GM19099 (cell line): ENCODE data around the gene PODN.

ENCODE experiments used
- POLR2A ChIP-seq: IDR thresholded peaks from 3 replicates; pipeline ENCODE4 v1.6.1; 2011; ENCODE audit warnings: low read depth; ENCODE audit not compliant: insufficient read length; ENCODE audit errors: extremely low read depth

PODN gene

GRCh38 chr1:53087332-53088285 is 25.6 kb downstream of the PODN start:
- TF ChIP-seq POLR2A, result no peak

DNA sequence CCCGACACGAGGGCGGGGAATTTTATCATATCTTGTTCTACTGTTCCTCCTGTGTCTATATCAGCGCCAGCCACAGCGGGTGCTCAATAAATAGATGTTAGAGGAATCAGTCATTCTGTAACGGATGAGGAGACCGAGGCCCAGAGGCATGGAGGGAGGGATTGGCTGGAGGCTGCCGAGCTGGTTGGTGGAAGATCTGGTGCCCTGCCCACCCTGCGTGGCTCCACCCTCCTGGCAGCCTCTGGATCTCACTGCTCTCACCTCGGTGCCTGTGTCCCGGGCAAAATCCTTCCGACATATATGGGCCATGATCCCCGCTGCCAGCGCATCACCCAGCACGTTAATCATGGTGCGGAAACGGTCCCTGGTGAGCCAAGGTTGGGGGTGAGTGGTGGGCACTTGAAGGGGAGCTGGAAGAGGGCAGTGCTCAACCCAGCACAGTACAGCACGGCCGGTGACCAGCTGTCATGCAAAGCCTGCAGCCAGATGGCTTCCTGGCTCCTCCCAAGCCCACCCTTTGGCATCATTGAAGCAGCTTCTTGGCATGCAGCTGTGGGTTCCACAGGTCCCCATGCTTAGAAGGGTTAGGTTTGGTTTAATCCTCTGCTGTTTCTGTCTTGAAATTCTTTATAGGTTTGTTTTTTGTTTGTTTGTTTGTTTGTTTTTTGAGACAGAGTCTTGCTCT is 26.7 kb downstream of the PODN start:
- no peak for TF ChIP-seq POLR2A

DNA sequence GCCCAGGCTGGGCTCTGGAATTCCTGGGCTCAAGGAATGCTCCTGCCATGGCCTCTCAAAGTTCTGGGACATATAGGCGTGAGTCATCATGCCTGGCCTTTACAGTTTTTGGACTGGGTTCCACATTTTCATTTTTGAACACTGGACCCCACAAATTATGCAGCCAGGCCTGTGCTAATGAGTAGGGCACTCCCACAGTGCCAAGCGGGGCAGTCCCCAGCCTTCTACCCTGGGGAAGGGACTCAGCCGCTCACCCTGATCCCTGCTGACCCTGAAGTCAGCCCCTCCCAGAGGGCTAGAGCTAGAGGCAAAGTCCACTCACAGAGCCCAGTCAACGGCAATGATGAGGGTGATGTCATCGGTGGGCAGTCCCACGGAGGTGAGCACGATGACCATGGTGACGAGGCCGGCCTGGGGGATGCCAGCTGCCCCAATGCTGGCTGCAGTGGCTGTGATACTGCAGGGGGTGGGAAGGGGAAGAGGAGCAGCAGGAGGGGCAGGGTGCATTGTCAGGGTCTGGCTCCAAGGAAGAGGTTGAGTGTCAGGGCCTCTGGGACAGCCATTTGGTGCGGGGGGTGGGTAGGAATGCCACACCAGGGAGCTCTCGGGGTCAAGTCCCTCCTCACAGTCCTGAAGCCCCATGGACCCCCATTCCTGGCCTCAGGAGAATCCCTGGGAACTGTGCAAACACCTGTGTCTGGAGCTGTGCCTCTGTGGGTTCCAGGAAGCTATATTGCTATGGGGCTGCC is 27.6 kb downstream of the PODN start:
- TF ChIP-seq POLR2A, result no peak

- TF ChIP-seq POLR2A, result no peak
Measured at GRCh38 chr1:53090227-53091147, 28.5 kb downstream of the PODN start.

- TF ChIP-seq POLR2A, result no peak
Measured at GRCh38 chr1:53091841-53092645, 30.0 kb downstream of the PODN start.

- TF ChIP-seq POLR2A, result no peak
Measured at GRCh38 chr1:53092659-53093450, 30.8 kb downstream of the PODN start.

GRCh38 chr1:53093451-53093754 is 31.4 kb downstream of the PODN start:
- no peak for TF ChIP-seq POLR2A

DNA sequence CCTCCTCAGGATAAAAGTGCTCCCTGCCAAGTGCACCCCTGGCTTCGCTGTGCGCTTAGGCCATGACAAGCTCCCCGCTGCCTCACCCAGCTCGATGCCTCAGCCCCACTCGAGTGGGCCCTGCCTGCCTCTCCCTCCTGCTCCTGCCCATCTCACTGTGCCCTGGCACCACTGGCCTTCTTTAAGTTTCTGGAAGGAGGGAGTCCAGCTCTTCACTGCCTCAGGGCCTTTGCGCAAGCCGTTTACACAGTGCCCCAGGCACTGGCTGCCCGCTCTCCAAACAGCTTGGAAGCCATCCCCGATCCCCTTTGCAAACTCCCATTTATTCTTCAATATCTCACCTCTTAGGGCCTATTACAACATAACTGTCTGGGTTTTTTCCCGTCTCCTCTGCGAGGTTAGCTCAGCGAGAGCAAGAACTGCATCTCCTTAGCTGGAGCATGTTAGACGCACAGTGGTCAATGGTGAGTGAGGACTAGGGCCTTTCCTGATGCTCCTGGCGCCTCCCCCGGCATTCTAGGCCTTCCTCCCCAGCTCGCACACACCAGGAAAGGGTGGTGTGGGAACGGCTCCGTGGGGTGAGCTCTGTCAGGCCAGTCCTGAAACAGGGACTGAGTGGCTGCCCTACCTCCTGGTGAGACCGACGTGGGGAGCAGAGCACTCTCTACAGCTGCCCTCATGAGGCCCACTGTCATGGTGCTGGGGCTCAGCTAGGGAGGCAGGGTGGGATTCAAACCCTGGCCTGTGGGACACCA is 31.9 kb downstream of the PODN start:
- TF ChIP-seq POLR2A, result no peak

DNA sequence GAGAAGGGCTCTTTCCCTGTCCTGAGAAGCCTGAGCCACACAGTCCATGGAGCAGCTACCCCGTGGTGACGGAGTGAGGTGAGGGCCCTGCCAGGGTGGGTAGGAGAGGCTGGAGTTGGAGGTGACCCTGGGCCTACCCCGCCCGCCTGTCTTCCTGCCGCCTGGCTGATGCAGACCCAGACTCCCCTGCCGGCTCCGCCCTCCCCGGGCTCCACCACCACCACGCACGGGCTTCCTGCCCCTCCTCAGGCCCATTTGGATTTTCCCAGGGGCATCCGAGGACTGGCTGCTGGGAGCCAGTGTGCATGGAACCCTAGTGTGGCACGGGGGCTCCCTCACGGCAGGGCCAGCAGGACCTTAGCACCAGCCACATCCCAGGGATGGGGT is 32.5 kb downstream of the PODN start:
- TF ChIP-seq POLR2A, result no peak

DNA sequence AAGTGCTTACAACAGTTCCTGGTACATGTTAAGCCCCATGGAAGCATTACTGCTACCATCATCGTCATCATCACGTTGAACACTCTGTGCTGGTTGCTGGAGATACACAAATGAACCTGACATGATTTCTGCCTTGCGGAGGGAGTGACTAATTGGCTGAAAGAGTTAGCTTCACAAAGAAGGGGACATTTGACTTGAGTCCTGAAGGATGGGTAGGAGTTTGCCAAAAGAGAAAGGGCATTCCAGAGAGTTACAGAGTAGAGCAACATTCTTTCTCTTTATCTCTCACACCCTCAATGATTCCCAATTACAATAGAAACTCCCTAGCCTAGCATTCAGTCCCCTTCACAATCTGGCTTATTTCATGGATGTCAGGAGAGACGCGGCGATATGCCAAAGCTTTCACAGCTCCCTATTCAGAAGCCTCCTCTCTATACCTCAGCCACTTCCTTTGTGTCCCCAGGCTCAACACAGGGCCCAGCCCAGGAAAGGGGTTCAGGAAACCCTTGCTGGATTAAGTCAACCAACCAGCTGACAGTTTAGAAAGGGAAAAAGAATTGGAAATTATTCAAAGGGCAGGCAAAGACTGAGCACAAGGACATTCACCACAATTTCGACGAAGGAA is 42.4 kb downstream of the PODN start:
- no peak for TF ChIP-seq POLR2A

DNA sequence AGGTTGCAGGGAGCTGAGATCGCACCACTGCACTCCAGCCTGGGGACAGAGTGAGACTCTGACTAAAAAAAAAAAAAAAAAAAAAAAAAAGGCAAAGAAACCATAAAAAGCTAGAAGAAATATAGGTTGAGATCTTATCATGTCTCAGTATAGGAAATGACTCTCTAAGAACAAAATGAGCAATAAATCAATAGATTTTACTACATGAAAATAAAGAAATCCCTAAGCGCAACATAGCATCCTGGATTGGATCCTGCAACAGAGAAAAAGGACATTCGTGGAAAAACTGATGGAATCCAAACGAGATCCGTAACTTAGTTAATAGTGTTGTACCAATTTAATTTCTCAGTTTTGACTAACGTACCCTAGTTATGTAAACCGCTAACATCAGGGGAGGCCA is 45.1 kb downstream of the PODN start:
- no peak for TF ChIP-seq POLR2A
